GM12878 (cell line): Measurements from ENCODE around the gene INO80E. TPM values are rescaled to one million over a fixed set of nuclear protein-coding genes. Genes with fewer than 3 reads are reported as not detected.

Source experiments
- ATAC-seq: fragments of 200-7000 bp; cut with Tn5 transposase; 3 replicates; pipeline ENCODE4 v1.9.1; 2020; ENCODE audit warnings: mild to moderate bottlenecking, moderate library complexity
- BruUV-seq: library from RNA; stranded (reverse); fragments of 400-500 nt; replicated peaks from 2 replicates; lab custom pipeline; 2021; lab: Mats Ljungman, UMichigan
- CTCF ChIA-PET: fragments of 300-600 bp; sonication (Branson Sonifier 250); formaldehyde crosslinking; extraction: SDS; loops from one replicate; lab custom pipeline; 2021; ENCODE audit warnings: inconsistent platforms; lab: Yijun Ruan, JAX
- POLR2A ChIA-PET: fragments of 350-600 bp; formaldehyde crosslinking; extraction: SDS; loops from one replicate; lab custom pipeline; 2021; ENCODE audit warnings: inconsistent platforms; lab: Charles Lee
- RAD21 ChIA-PET: fragments of 300-600 bp; sonication (Branson Sonifier 250); formaldehyde crosslinking; loops from one replicate; lab custom pipeline; 2023; ENCODE audit warnings: antibody characterized with exemption; ENCODE audit not compliant: unreplicated experiment; lab: Charles Lee
- SMC1A ChIA-PET: fragments of 300-600 bp; sonication (Branson Sonifier 250); formaldehyde crosslinking; loops from one replicate; lab custom pipeline; 2023; ENCODE audit not compliant: unreplicated experiment, uncharacterized antibody; lab: Charles Lee
- DNase-seq: peaks from one replicate; pipeline ENCODE4 v3.0.0-alpha.2; 2011; ENCODE audit warnings: low read depth, low spot score
- FAIRE-seq: peaks from 3 replicates; lab custom pipeline; 2011; peaks lifted over from hg19 to GRCh38; lab: Jason Lieb, UNC
- H2AFZ ChIP-seq: 2 replicates; pipeline ENCODE4 v1.6.0; 2011; ENCODE audit warnings: low read depth, low read length, control low read depth; ENCODE audit not compliant: control insufficient read depth
- H3K27ac ChIP-seq: 2 replicates; pipeline ENCODE4 v1.5.1; 2011; ENCODE audit warnings: control low read depth; ENCODE audit not compliant: control insufficient read depth, insufficient read depth
- H3K27me3 ChIP-seq, 2 experiments: replicated peaks in 1 of 2; 2 replicates each; pipeline versions ENCODE4 v1.6.0 to v1.6.1; 2011; ENCODE audit warnings: low read length in 1 of 2; ENCODE audit not compliant: control insufficient read depth in 2 of 2, insufficient read depth in 2 of 2
- H3K36me3 ChIP-seq, 2 experiments: 2 replicates each; pipeline ENCODE4 v1.5.1; 2011; ENCODE audit warnings: low read length in 1 of 2; ENCODE audit not compliant: control insufficient read depth in 2 of 2, insufficient read depth in 2 of 2
- H3K4me1 ChIP-seq: 2 replicates; pipeline ENCODE4 v1.6.1; 2011; ENCODE audit warnings: mild to moderate bottlenecking, low read length, moderate library complexity, mixed read lengths; ENCODE audit not compliant: control insufficient read depth, insufficient read depth
- H3K4me2 ChIP-seq: 2 replicates; pipeline ENCODE4 v1.6.0; 2011; ENCODE audit warnings: control low read depth; ENCODE audit not compliant: control insufficient read depth, insufficient read depth
- H3K4me3 ChIP-seq: fragments of 200-600 bp; sonication (generic); 2 replicates; pipeline ENCODE4 v1.5.1; 2016
- H3K79me2 ChIP-seq: 2 replicates; pipeline ENCODE4 v1.6.0; 2011; ENCODE audit warnings: low read length; ENCODE audit not compliant: control insufficient read depth, insufficient read depth
- H3K9ac ChIP-seq: 2 replicates; pipeline ENCODE4 v1.8.0; 2011; ENCODE audit warnings: low read length, control low read depth, mixed read lengths; ENCODE audit not compliant: control insufficient read depth, insufficient read depth
- H3K9me3 ChIP-seq: replicated peaks from 3 replicates; pipeline ENCODE4 v1.5.1; 2011; ENCODE audit warnings: mild to moderate bottlenecking, low read length; ENCODE audit not compliant: control insufficient read depth, insufficient read depth
- H4K20me1 ChIP-seq: 2 replicates; pipeline ENCODE4 v1.6.0; 2011; ENCODE audit not compliant: control insufficient read depth, insufficient read depth
- CTCF ChIP-seq, 3 experiments: IDR thresholded peaks in 2 of 3; conservative IDR thresholded peaks in 1 of 3; 2 replicates each; pipeline ENCODE4 v1.5.1; 2011; ENCODE audit warnings: low read depth in 3 of 3, low read length in 3 of 3, mild to moderate bottlenecking in 3 of 3, control low read depth in 2 of 3, moderate library complexity in 2 of 3, inconsistent platforms in 1 of 3, mixed read lengths in 1 of 3; ENCODE audit not compliant: control insufficient read depth in 2 of 3, insufficient read depth in 1 of 3; ENCODE audit errors: extremely low read depth in 1 of 3
- RAD21 ChIP-seq: IDR thresholded peaks from 2 replicates; pipeline ENCODE4 v1.6.1; 2011; ENCODE audit warnings: mild to moderate bottlenecking, low read depth, low read length, moderate library complexity; ENCODE audit not compliant: insufficient read depth
- SMC3 ChIP-seq: IDR thresholded peaks from 2 replicates; pipeline ENCODE4 v1.6.1; 2011; ENCODE audit warnings: low read length, improper control_type of control experiment, borderline replicate concordance
- YY1 ChIP-seq: IDR thresholded peaks from 2 replicates; pipeline ENCODE4 v1.6.1; 2011; ENCODE audit warnings: low read depth, mild to moderate bottlenecking, low read length
- ZNF622 ChIP-seq: fragments of 450-650 bp; IDR thresholded peaks from 2 replicates; pipeline ENCODE4 v1.6.1; 2017; ENCODE audit warnings: mild to moderate bottlenecking, inconsistent platforms
- ZSCAN29 ChIP-seq: fragments of 450-650 bp; IDR thresholded peaks from 2 replicates; pipeline ENCODE4 v1.6.1; 2017; ENCODE audit warnings: mild to moderate bottlenecking, moderate library complexity
- WGBS: methylation state at CpG from one replicate; pipeline ENCODE4 v1.1.6; 2016; ENCODE audit warnings: low lambda C conversion rate; ENCODE audit not compliant: insufficient replicate concordance, insufficient coverage; ENCODE audit errors: missing lambda C conversion rate; 5-methylcytosine and 5-hydroxymethylcytosine counted together
- in situ Hi-C: fragments of 300-500 bp; cut with MboI; formaldehyde crosslinking; loops from 9 replicates; pipeline ENCODE4 v1.14.3; 2018; ENCODE audit warnings: mixed read lengths
- intact Hi-C: fragments of 100-400 bp; cut with micrococcal nuclease; formaldehyde crosslinking; loops from one replicate; pipeline ENCODE4 v1.14.2; 2022; ENCODE audit not compliant: unreplicated experiment
- polyA plus RNA-seq, 11 experiments: library from polyadenylated mRNA; depleted of rRNA in 4 of 11; unstranded in 6 of 11; stranded (reverse) in 5 of 11; fragments of >200 nt; fragmentation: Nextera tagmentation in 4 of 11; fragmentation: Illumina TruSeq in 1 of 11; extraction: Ambion mirVana in 4 of 11; extraction: Trizol in 1 of 11; gene quantifications; 1 replicate in 1 of 11; 2 replicates in 10 of 11; pipeline versions ENCODE4 v1.2.1 to v1.2.3, GENCODE V29; 2011 to 2016; ENCODE audit warnings: inconsistent platforms in 2 of 11, missing spikeins in 2 of 11, low read depth in 1 of 11
- total RNA-seq, 4 experiments: library from RNA; depleted of rRNA in 3 of 4; stranded (reverse); fragments of >200 nt in 3 of 4; fragmentation: Illumina TruSeq in 1 of 4; extraction: Trizol in 1 of 4; gene quantifications; 2 replicates each; pipeline versions ENCODE4 v1.2.1 to v1.2.3, GENCODE V29; 2013 to 2021
- TF ChIP-seq, protein P1 (sequence below): fragments of 150-350 bp; IDR thresholded peaks from 2 replicates; pipeline ENCODE4 v1.6.1; 2016; ENCODE audit warnings: low read depth, low read length

The INO80E gene
- total and polyA plus RNA-seq, 10 of the 15 experiments (the other 5 are each of a cell fraction or from before 2014, with no cell fraction given), result 0.39 to 74.0 (median 33.0) TPM

- Histone ChIP-seq H3K79me2 (no peaks in the 10 kb centered on the region), H2AFZ (no peak overlapping the region), H3K9ac (no peak overlapping the region), H3K4me1 (peaks cover 13% of the 10 kb centered on the region)
- TF ChIP-seq SMC3 (peak; percentile 59), ZNF622 (no peak), CTCF (IDR thresholded peaks at IDR 0.05 in 2 of 3, conservative IDR thresholded peaks at IDR 0.05 in 1 of 3; ENCODE audit: control insufficient read depth in 2 of 3, extremely low read depth in 1 of 3, insufficient read depth in 1 of 3, low read depth in 3 of 3, low read length in 3 of 3) (peak; percentile 79 to 85 (median 84)), ZSCAN29 (no peak), RAD21 (peak; percentile 88), YY1 (peak; percentile 42; the same call in 1 of the 2 replicates)
- TF ChIP-seq, protein P1, sequence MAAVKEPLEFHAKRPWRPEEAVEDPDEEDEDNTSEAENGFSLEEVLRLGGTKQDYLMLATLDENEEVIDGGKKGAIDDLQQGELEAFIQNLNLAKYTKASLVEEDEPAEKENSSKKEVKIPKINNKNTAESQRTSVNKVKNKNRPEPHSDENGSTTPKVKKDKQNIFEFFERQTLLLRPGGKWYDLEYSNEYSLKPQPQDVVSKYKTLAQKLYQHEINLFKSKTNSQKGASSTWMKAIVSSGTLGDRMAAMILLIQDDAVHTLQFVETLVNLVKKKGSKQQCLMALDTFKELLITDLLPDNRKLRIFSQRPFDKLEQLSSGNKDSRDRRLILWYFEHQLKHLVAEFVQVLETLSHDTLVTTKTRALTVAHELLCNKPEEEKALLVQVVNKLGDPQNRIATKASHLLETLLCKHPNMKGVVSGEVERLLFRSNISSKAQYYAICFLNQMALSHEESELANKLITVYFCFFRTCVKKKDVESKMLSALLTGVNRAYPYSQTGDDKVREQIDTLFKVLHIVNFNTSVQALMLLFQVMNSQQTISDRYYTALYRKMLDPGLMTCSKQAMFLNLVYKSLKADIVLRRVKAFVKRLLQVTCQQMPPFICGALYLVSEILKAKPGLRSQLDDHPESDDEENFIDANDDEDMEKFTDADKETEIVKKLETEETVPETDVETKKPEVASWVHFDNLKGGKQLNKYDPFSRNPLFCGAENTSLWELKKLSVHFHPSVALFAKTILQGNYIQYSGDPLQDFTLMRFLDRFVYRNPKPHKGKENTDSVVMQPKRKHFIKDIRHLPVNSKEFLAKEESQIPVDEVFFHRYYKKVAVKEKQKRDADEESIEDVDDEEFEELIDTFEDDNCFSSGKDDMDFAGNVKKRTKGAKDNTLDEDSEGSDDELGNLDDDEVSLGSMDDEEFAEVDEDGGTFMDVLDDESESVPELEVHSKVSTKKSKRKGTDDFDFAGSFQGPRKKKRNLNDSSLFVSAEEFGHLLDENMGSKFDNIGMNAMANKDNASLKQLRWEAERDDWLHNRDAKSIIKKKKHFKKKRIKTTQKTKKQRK, result no peak
- TF ChIP-seq, all 136 proteins: peak for 4
- Histone ChIP-seq H3K36me3 (no peaks in the 10 kb centered on the region), H3K27me3 (peaks cover 6 to 12% of the 10 kb centered on the region in 2 experiments; a peak in 3 of 4 replicates), H3K4me2 (no peak overlapping the region), H3K4me3 (no peak overlapping the region), H3K27ac (no peak overlapping the region), H3K9me3 (no peaks in the 10 kb centered on the region), H4K20me1 (no peaks in the 10 kb centered on the region)
- in situ Hi-C loops (no loop called here), intact Hi-C loops (no loop called here)
- 14% methylated on average over 12 of the region's 12 CpGs for WGBS
- BruUV-seq, result no TSS peak
- FAIRE-seq (peak; percentile 69), DNase-seq (no peak), ATAC-seq (peak; percentile 77)
- ChIA-PET CTCF (interaction anchor here (0.5 to 2.3 kb wide), 38 partner anchors 8 to 598 kb away, joined by 3 to 21 read pairs (median 4); partner anchors contain the start of genes ALDOA, C16orf92, HIRIP3 and INO80E), RAD21 (interaction anchor here (0.5 to 2.7 kb wide), 17 partner anchors 12 to 375 kb away, joined by 3 to 12 read pairs (median 4); partner anchors contain the start of genes ALDOA, ASPHD1, QPRT and TMEM219), POLR2A (interaction anchor here (0.7 kb wide), 1 partner anchor 143 kb away, joined by 4 read pairs; no protein-coding TSS in a partner anchor), SMC1A (interaction anchor here (0.6 to 1.4 kb wide), 12 partner anchors 9 to 1017 kb away, joined by 3 to 4 read pairs (median 3); partner anchors contain the start of genes C16orf92 and TBX6)
Observed at GRCh38 chr16:30032083-30032819, 36.2 kb downstream of the INO80E start.
